Gastrocnemius medialis (tissue), 4 donors: ENCODE results near the gene SLC1A1. TPM values are rescaled to one million over a fixed set of nuclear protein-coding genes. Genes with fewer than 3 reads are reported as not detected.

Experiments
- ATAC-seq, 2 donors: fragments of 150-250 bp; one replicate each; pipeline ENCODE4 v1.9.1; 2016
- DNase-seq, 2 donors: peaks; one replicate each; pipeline ENCODE4 v3.0.0-alpha.2; 2019
- H3K27ac ChIP-seq, 4 donors: fragments of 200-600 bp; sonication (generic); 1 replicate in 1 of 4; 2 replicates in 3 of 4; pipeline ENCODE4 v1.5.1; 2016 to 2018; ENCODE audit warnings: mild to moderate bottlenecking in 2 of 4, moderate library complexity in 1 of 4
- H3K27me3 ChIP-seq, 3 donors: fragments of 200-600 bp; sonication (generic) in 2 of 3; 1 replicate in 1 of 3; 2 replicates in 2 of 3; pipeline versions ENCODE4 v1.5.1 to v1.6.0; 2016 to 2019; ENCODE audit warnings: mild to moderate bottlenecking in 1 of 3, moderate library complexity in 1 of 3
- H3K36me3 ChIP-seq, 2 donors: fragments of 200-600 bp; sonication (generic) in 1 of 2; one replicate each; pipeline ENCODE4 v1.5.1; 2017 to 2018
- H3K4me1 ChIP-seq, 2 donors: fragments of 200-600 bp; sonication (generic) in 1 of 2; one replicate each; pipeline ENCODE4 v1.5.1; 2016 to 2017; ENCODE audit warnings: mild to moderate bottlenecking in 2 of 2
- H3K4me3 ChIP-seq, 4 donors: fragments of 200-600 bp; sonication (generic) in 3 of 4; 1 replicate in 1 of 4; 2 replicates in 3 of 4; pipeline ENCODE4 v1.5.1; 2016 to 2019; ENCODE audit warnings: mild to moderate bottlenecking in 2 of 4
- H3K9me3 ChIP-seq, 3 donors: fragments of 200-600 bp; sonication (generic) in 2 of 3; 1 replicate in 1 of 3; 2 replicates in 2 of 3; pipeline ENCODE4 v1.5.1; 2016 to 2019
- POLR2A ChIP-seq, 2 donors: fragments of 450-650 bp; IDR thresholded peaks; one replicate each; pipeline ENCODE4 v1.6.1; 2017; ENCODE audit warnings: antibody characterized with exemption in 2 of 2, mild to moderate bottlenecking in 2 of 2, moderate library complexity in 2 of 2
- in situ Hi-C, 4 donors: fragments of 200-750 bp; cut with MboI; loops; one replicate each; pipeline versions ENCODE4 v1.15.0 to v1.8.0; 2017; ENCODE audit warnings: low sequenced_read_pairs in 4 of 4
- intact Hi-C: fragments of 100-400 bp; cut with DNase I; formaldehyde crosslinking; loops from one replicate; pipeline ENCODE4 v1.15.1; 2023; ENCODE audit warnings: low total_unique reads
- total RNA-seq, 4 donors: library from RNA; depleted of rRNA; stranded (reverse); fragments of >200 nt; gene quantifications; one replicate each; pipeline versions ENCODE4 v1.1.0 to v1.2.3, GENCODE V29; 2016
- TF ChIP-seq, protein P1 (sequence below), 5 experiments: fragments of 450-650 bp in 3 of 5; fragments of 200-600 bp in 2 of 5; sonication (generic) in 2 of 5; IDR thresholded peaks in 4 of 5; conservative IDR thresholded peaks in 1 of 5; 1 replicate in 4 of 5; 2 replicates in 1 of 5; pipeline ENCODE4 v1.5.1; 2016 to 2019; ENCODE audit warnings: antibody characterized with exemption in 5 of 5, mild to moderate bottlenecking in 3 of 5, moderate library complexity in 3 of 5

The SLC1A1 gene
- total RNA-seq, 4 donors from 2014 or later: 1.2 to 2.2 (median 1.6) TPM

- intact Hi-C loops (no loop called here), in situ Hi-C loops (no loop called here)
- Histone ChIP-seq H3K27ac (no peak overlapping the region), H3K36me3 (no peaks in the 10 kb centered on the region), H3K4me1 (peaks cover 0 to under 1% of the 10 kb centered on the region in 2 donors), H3K9me3 (no peaks in the 10 kb centered on the region), H3K27me3 (no peaks in the 10 kb centered on the region), H3K4me3 (no peak overlapping the region)
- TF ChIP-seq POLR2A (IDR thresholded peaks at IDR 0.05): no peak
- TF ChIP-seq, protein P1, sequence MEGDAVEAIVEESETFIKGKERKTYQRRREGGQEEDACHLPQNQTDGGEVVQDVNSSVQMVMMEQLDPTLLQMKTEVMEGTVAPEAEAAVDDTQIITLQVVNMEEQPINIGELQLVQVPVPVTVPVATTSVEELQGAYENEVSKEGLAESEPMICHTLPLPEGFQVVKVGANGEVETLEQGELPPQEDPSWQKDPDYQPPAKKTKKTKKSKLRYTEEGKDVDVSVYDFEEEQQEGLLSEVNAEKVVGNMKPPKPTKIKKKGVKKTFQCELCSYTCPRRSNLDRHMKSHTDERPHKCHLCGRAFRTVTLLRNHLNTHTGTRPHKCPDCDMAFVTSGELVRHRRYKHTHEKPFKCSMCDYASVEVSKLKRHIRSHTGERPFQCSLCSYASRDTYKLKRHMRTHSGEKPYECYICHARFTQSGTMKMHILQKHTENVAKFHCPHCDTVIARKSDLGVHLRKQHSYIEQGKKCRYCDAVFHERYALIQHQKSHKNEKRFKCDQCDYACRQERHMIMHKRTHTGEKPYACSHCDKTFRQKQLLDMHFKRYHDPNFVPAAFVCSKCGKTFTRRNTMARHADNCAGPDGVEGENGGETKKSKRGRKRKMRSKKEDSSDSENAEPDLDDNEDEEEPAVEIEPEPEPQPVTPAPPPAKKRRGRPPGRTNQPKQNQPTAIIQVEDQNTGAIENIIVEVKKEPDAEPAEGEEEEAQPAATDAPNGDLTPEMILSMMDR (IDR thresholded peaks at IDR 0.05 in 4 of 5, conservative IDR thresholded peaks at IDR 0.05 in 1 of 5): no peak
- DNase-seq (no peak), ATAC-seq (no peak)
Measured at GRCh38 chr9:4569101-4569500, 78.8 kb downstream of the SLC1A1 start.

- in situ Hi-C loops (no loop called here), intact Hi-C loops (no loop called here)
- ATAC-seq (no peak), DNase-seq (no peak)
- Histone ChIP-seq H3K36me3 (no peaks in the 10 kb centered on the region), H3K27ac (no peak overlapping the region), H3K27me3 (no peaks in the 10 kb centered on the region), H3K4me1 (peaks cover 7% of the 10 kb centered on the region in 2 donors), H3K4me3 (no peak overlapping the region), H3K9me3 (no peaks in the 10 kb centered on the region)
- no peak for TF ChIP-seq POLR2A (IDR thresholded peaks at IDR 0.05)
- TF ChIP-seq, protein P1 (IDR thresholded peaks at IDR 0.05 in 4 of 5, conservative IDR thresholded peaks at IDR 0.05 in 1 of 5): no peak
Measured at GRCh38 chr9:4572184-4572826, 82.0 kb downstream of the SLC1A1 start.

DNA sequence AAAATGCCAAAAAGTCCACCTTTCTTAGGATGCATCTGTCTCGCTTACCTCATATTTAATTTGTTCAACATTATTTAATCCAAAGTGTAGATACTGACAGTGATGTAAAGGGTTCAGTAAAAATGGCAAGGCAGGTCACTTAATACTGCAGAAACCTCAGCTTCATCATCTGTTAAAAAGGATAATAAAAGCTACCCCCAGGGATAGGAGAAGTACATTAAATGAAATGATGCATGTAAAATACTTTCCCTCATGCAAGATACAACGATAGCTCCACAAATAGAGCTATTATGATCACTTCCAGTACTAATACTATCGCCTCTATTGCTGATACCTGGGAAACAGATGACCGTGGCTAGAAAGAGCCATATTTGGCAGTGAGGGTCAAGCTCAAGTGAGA is 82.9 kb downstream of the SLC1A1 start:
- Histone ChIP-seq H3K27ac (no peak overlapping the region), H3K36me3 (no peaks in the 10 kb centered on the region), H3K27me3 (no peaks in the 10 kb centered on the region), H3K9me3 (no peaks in the 10 kb centered on the region), H3K4me3 (no peak overlapping the region), H3K4me1 (peaks cover 7% of the 10 kb centered on the region in 2 donors)
- intact Hi-C loops: no loop called here
- ATAC-seq: no peak
- in situ Hi-C loops: no loop called here
- TF ChIP-seq, protein P1 (IDR thresholded peaks at IDR 0.05 in 4 of 5, conservative IDR thresholded peaks at IDR 0.05 in 1 of 5): no peak
- no peak for TF ChIP-seq POLR2A (IDR thresholded peaks at IDR 0.05)
- no peak for DNase-seq

DNA sequence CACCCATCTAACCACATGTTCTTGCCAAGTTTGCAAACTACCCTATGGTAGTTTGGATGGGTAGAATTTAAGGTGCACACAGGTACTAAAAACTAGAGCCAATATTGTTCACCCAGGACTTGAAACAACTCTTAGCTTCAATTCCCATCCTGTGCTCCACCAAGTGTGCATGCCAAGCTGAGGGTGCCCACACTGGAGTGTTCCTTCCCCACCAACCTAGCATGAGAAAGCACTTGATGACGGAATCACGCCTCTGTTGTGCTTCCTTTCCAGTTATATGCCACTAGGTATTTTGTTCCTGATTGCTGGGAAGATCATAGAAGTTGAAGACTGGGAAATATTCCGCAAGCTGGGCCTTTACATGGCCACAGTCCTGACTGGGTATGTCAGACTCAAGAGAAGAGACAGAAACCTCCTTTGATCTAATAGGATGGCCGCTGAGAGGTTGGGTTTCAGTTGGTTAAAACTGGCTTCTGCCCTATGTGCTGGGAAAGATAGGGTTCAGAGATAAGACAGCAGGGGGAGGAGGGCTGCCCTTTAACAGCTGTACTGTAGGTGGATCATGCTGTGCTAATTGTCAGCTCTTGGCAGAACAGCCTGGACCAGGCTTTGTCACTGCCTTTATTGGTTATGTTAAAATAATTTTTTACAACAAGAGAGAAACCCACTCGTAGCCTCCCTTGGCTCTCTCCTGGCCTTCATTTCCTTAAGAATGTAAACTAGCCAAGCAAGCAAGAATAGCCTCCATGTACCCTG is 83.5 kb downstream of the SLC1A1 start:
- H3K27ac ChIP-seq: peak overlapping the region in 1 of 4 donors; percentile 49

More for the DNA sequence above, 83.5 kb downstream of the SLC1A1 start:
- H3K36me3 ChIP-seq: no peaks in the 10 kb centered on the region
- no peaks in the 10 kb centered on the region for H3K27me3 ChIP-seq
- DNase-seq (no peak), ATAC-seq (no peak)
- in situ Hi-C loops (no loop called here), intact Hi-C loops (no loop called here)
- TF ChIP-seq POLR2A (IDR thresholded peaks at IDR 0.05): no peak
- TF ChIP-seq, protein P1 (IDR thresholded peaks at IDR 0.05 in 4 of 5, conservative IDR thresholded peaks at IDR 0.05 in 1 of 5): no peak
- H3K9me3 ChIP-seq: no peaks in the 10 kb centered on the region
- peaks cover 7% of the 10 kb centered on the region in 2 donors for H3K4me1 ChIP-seq
- no peak overlapping the region for H3K4me3 ChIP-seq
